Calu3 (cell line): ENCODE measurements around the gene NELFB. TPM values are rescaled to one million over a fixed set of nuclear protein-coding genes. Genes with fewer than 3 reads are reported as not detected.

ENCODE experiments used
- BruUV-seq: library from RNA; stranded (reverse); fragments of 400-500 nt; replicated peaks from 2 replicates; lab custom pipeline; 2021; lab: Mats Ljungman, UMichigan
- CTCF ChIA-PET: fragments of 300-600 bp; sonication (Branson Sonifier 250); formaldehyde crosslinking; loops from one replicate; lab custom pipeline; 2022; ENCODE audit warnings: antibody characterized with exemption; lab: Charles Lee
- DNase-seq: peaks from one replicate; pipeline ENCODE4 v3.0.0; 2022
- H3K27ac Mint-ChIP-seq: one replicate; pipeline ENCODE4 v1.8.0; 2022; ENCODE audit warnings: mixed read lengths; ENCODE audit not compliant: unreplicated experiment
- H3K27me3 Mint-ChIP-seq: one replicate; pipeline ENCODE4 v1.8.0; 2022; ENCODE audit warnings: mixed read lengths; ENCODE audit not compliant: unreplicated experiment
- H3K36me3 Mint-ChIP-seq: one replicate; pipeline ENCODE4 v1.8.0; 2022; ENCODE audit warnings: mild to moderate bottlenecking, moderate library complexity, mixed read lengths; ENCODE audit not compliant: insufficient read depth, unreplicated experiment
- H3K4me1 Mint-ChIP-seq: one replicate; pipeline ENCODE4 v1.8.0; 2022; ENCODE audit warnings: mild to moderate bottlenecking, low read depth, mixed read lengths; ENCODE audit not compliant: unreplicated experiment
- H3K4me3 Mint-ChIP-seq: one replicate; pipeline ENCODE4 v1.8.0; 2022; ENCODE audit warnings: mild to moderate bottlenecking, low read depth, moderate library complexity, mixed read lengths; ENCODE audit not compliant: unreplicated experiment
- H3K9me3 Mint-ChIP-seq: one replicate; pipeline ENCODE4 v1.8.0; 2022; ENCODE audit warnings: low read depth, mixed read lengths; ENCODE audit not compliant: unreplicated experiment
- CTCF ChIP-seq: fragments of 200-600 bp; IDR thresholded peaks from one replicate; pipeline ENCODE4 v1.8.0; 2022; ENCODE audit warnings: antibody characterized with exemption; ENCODE audit not compliant: unreplicated experiment
- intact Hi-C: fragments of 100-400 bp; cut with micrococcal nuclease; formaldehyde crosslinking; loops from one replicate; pipeline ENCODE4 v1.10.0; 2022; ENCODE audit not compliant: unreplicated experiment
- total RNA-seq: library from RNA; stranded (reverse); gene quantifications from 2 replicates; pipeline ENCODE4 v1.2.3, GENCODE V29; 2022

The NELFB gene
- total RNA-seq, 1 experiment from 2014 or later, result 43.5 TPM

- Mint-ChIP-seq H3K4me3 (no peak overlapping the region), H3K27me3 (no peaks in the 10 kb centered on the region), H3K36me3 (peaks cover 29% of the 10 kb centered on the region), H3K4me1 (no peaks in the 10 kb centered on the region), H3K9me3 (no peaks in the 10 kb centered on the region), H3K27ac (no peak overlapping the region)
- intact Hi-C loops, result no loop called here
- CTCF ChIA-PET, result interaction anchor here (0.6 kb wide), 1 partner anchor 118 kb away, joined by 3 read pairs; the partner anchor contains the start of genes EXD3 and NOXA1
- DNase-seq, result no peak
- TF ChIP-seq CTCF, result no peak
- no TSS peak for BruUV-seq
Measured at GRCh38 chr9:137305060-137305797, 50.1 kb downstream of the NELFB start.

GRCh38 chr9:137305798-137306065 lies 50.6 kb downstream of the NELFB start:
- CTCF ChIA-PET, result no interaction called here
- Mint-ChIP-seq H3K27ac (no peak overlapping the region), H3K4me3 (no peak overlapping the region), H3K9me3 (no peaks in the 10 kb centered on the region), H3K27me3 (no peaks in the 10 kb centered on the region), H3K4me1 (no peaks in the 10 kb centered on the region), H3K36me3 (peaks cover 23% of the 10 kb centered on the region)
- no peak for DNase-seq
- TF ChIP-seq CTCF, result no peak
- no TSS peak for BruUV-seq
- intact Hi-C loops, result no loop called here

GRCh38 chr9:137306066-137306849 lies 51.1 kb downstream of the NELFB start:
- no peak for DNase-seq
- no TSS peak for BruUV-seq
- no peaks in the 10 kb centered on the region for H3K27me3 Mint-ChIP-seq
- TF ChIP-seq CTCF, result no peak
- H3K4me1 Mint-ChIP-seq, result no peaks in the 10 kb centered on the region
- H3K27ac Mint-ChIP-seq, result no peak overlapping the region
- peaks cover 18% of the 10 kb centered on the region for H3K36me3 Mint-ChIP-seq
- H3K9me3 Mint-ChIP-seq, result no peaks in the 10 kb centered on the region
- CTCF ChIA-PET, result no interaction called here
- intact Hi-C loops, result no loop called here
- no peak overlapping the region for H3K4me3 Mint-ChIP-seq

GRCh38 chr9:137306850-137307254 lies 51.7 kb downstream of the NELFB start:
- no TSS peak for BruUV-seq
- CTCF ChIA-PET, result no interaction called here

More at GRCh38 chr9:137306850-137307254, 51.7 kb downstream of the NELFB start:
- Mint-ChIP-seq H3K4me3 (peak overlapping the region; percentile 40), H3K36me3 (peaks cover 13% of the 10 kb centered on the region), H3K27me3 (no peaks in the 10 kb centered on the region), H3K27ac (no peak overlapping the region), H3K4me1 (no peaks in the 10 kb centered on the region), H3K9me3 (no peaks in the 10 kb centered on the region)
- DNase-seq, result no peak
- no peak for TF ChIP-seq CTCF
- intact Hi-C loops, result no loop called here
